ENCODE measurements around the gene TBC1D8. TPM values are rescaled to one million over a fixed set of nuclear protein-coding genes. Genes with fewer than 3 reads are reported as not detected.

Gene TBC1D8
- total RNA-seq, 3 donors from 2014 or later (not counting 1 experiment from before 2014, with no cell fraction given): 2.2 to 8.7 (median 5.1) TPM

DNA sequence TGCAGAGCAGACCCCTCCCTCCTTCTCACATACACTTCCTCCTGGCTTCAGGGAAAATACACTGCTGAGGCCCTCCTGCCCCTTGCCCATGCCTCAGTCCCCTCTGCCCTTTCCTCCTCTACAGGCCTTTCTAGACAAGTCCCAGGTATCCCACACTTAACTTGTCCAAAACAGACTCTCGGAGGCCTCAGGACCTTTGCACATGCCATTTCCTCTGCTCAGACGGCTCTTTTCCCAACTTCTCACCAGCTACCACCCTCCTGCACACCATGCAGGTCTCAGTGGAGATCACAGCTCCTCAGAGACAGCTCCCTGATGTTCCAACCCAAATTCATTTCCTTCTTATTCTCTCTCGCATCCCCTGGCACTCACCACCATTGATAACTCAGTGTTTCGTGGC, 11.7 kb downstream of the TBC1D8 start:
- Mint-ChIP-seq H3K4me1 (no peaks in the 10 kb centered on the region), H3K9me3 (no peaks in the 10 kb centered on the region), H3K27ac (no peak overlapping the region), H3K4me3 (no peak overlapping the region), H3K36me3 (no peaks in the 10 kb centered on the region), H3K27me3 (ENCODE audit: low read depth in 2 of 2) (peaks cover 30 to 47% of the 10 kb centered on the region in 2 donors)
- intact Hi-C loops (cut with micrococcal nuclease): no loop called here
- H3K27ac ChIP-seq (ENCODE audit: low read length): no peak overlapping the region
- 90% methylated on average over 4 of the region's 4 CpGs for WGBS (ENCODE audit: insufficient coverage)
- peaks cover 15% of the 10 kb centered on the region for H3K27me3 ChIP-seq (ENCODE audit: control insufficient read depth, insufficient read depth, low read length)
- ATAC-seq (no peak), DNase-seq (no peak)
- TF ChIP-seq, protein P1, sequence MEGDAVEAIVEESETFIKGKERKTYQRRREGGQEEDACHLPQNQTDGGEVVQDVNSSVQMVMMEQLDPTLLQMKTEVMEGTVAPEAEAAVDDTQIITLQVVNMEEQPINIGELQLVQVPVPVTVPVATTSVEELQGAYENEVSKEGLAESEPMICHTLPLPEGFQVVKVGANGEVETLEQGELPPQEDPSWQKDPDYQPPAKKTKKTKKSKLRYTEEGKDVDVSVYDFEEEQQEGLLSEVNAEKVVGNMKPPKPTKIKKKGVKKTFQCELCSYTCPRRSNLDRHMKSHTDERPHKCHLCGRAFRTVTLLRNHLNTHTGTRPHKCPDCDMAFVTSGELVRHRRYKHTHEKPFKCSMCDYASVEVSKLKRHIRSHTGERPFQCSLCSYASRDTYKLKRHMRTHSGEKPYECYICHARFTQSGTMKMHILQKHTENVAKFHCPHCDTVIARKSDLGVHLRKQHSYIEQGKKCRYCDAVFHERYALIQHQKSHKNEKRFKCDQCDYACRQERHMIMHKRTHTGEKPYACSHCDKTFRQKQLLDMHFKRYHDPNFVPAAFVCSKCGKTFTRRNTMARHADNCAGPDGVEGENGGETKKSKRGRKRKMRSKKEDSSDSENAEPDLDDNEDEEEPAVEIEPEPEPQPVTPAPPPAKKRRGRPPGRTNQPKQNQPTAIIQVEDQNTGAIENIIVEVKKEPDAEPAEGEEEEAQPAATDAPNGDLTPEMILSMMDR (IDR thresholded peaks at IDR 0.05): no peak
- no peaks in the 10 kb centered on the region for H3K36me3 ChIP-seq (ENCODE audit: control insufficient read depth, insufficient read depth, low read length)
- peaks cover under 1% of the 10 kb centered on the region for H3K4me1 ChIP-seq (ENCODE audit: control insufficient read depth, insufficient read depth, low read length)
- H3K4me3 ChIP-seq (ENCODE audit: low read length): no peak overlapping the region
- H3K9me3 ChIP-seq (ENCODE audit: control insufficient read depth, insufficient read depth, low read length): peaks cover 3% of the 10 kb centered on the region

DNA sequence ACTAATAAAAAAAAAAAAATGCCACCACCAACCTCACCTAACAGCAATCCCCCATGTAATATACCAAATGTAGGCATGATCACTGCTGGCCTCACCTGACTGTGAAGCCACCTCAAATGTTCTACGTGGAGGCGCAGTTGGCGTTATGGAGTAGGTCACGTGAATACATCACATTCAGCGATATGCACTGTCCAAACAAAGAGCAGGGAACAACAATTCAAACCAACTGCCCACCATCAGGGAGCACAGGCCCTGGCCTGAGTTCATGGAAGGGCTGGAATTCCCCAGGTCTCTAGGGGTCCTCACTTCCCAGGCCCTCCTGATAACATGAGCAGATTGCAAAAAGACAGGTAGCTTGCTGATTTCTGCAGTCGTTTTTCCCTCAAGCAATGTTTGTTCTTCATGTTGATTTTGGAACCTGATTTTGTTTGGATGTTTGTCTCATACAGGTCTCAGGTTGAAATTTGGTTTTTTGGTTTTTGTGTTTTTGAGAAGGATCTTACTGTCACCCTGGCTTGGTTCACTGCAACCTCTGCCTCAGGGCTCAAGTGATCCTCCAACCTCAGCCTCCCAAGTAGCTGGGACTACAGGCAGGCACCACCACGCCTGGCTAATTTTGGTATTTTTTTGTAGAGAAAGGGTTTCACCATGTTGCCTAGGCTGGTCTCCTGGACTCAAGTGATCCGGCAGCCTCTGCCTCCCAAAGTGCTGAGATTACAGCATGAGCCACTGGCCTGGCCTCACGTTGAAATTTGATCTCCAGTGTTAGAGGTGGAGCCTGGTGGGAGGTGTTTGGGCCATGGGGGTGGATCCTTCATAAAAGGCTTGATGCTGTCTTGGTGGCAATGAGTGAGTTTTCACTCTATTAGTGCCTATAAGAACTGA, 15.5 kb downstream of the TBC1D8 start:
- Histone ChIP-seq H3K4me1 (ENCODE audit: control insufficient read depth, insufficient read depth, low read length) (peaks cover 14% of the 10 kb centered on the region), H3K27me3 (ENCODE audit: control insufficient read depth, insufficient read depth, low read length) (peaks cover 9% of the 10 kb centered on the region), H3K36me3 (ENCODE audit: control insufficient read depth, insufficient read depth, low read length) (no peaks in the 10 kb centered on the region), H3K4me3 (ENCODE audit: low read length) (no peak overlapping the region), H3K9me3 (ENCODE audit: control insufficient read depth, insufficient read depth, low read length) (peaks cover 3% of the 10 kb centered on the region), H3K27ac (ENCODE audit: low read length) (no peak overlapping the region)
- no peaks in the 10 kb centered on the region for H3K36me3 Mint-ChIP-seq
- DNase-seq (no peak), ATAC-seq (no peak)
- H3K27me3 Mint-ChIP-seq (ENCODE audit: low read depth in 2 of 2): peaks cover 17 to 19% of the 10 kb centered on the region in 2 donors
- intact Hi-C loops (cut with micrococcal nuclease): no loop called here
- 92% methylated on average over 9 of the region's 9 CpGs for WGBS (ENCODE audit: insufficient coverage)
- peaks cover 0 to 14% of the 10 kb centered on the region in 2 donors for H3K4me1 Mint-ChIP-seq
- H3K9me3 Mint-ChIP-seq: no peaks in the 10 kb centered on the region
- TF ChIP-seq, protein P1 (IDR thresholded peaks at IDR 0.05): no peak
- no peak overlapping the region for H3K4me3 Mint-ChIP-seq
- no peak overlapping the region for H3K27ac Mint-ChIP-seq

DNA sequence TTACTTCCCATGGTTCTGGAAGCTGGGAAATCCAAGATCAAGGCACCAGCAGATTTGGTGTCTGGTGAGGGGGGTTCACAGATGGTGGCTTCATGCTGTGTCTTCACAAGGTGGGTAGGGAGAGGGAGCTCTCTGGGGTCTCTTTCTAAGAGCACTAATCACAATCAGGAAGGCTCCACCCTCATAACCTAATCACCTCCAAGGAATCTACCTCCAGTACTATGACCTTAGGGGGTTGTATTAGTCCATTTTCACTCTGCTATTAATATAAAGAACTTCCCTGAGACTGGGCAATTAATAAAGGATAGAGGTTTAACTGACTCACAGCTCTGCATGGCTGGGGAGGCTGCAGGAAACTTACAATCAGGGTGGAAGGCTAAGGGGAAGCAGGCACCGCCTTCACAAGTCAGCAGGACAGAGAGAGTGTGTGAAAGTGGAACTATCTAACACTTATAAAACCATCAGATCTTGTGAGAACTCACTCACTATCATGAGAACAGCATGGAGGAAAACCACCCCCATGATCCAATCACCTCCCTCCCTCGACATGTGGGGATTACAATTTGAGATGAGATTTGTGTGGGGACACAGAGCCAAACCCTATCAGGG, 17.6 kb downstream of the TBC1D8 start:
- H3K9me3 Mint-ChIP-seq: no peaks in the 10 kb centered on the region
- no peaks in the 10 kb centered on the region for H3K36me3 Mint-ChIP-seq
- H3K27me3 Mint-ChIP-seq (ENCODE audit: low read depth in 2 of 2): peaks cover 4 to 6% of the 10 kb centered on the region in 2 donors
- intact Hi-C loops (cut with micrococcal nuclease): no loop called here
- H3K9me3 ChIP-seq (ENCODE audit: control insufficient read depth, insufficient read depth, low read length): no peaks in the 10 kb centered on the region
- H3K4me1 ChIP-seq (ENCODE audit: control insufficient read depth, insufficient read depth, low read length): peaks cover 14% of the 10 kb centered on the region
- TF ChIP-seq, protein P1 (IDR thresholded peaks at IDR 0.05): no peak
- H3K4me3 ChIP-seq (ENCODE audit: low read length): no peak overlapping the region
- H3K27me3 ChIP-seq (ENCODE audit: control insufficient read depth, insufficient read depth, low read length): peaks cover under 1% of the 10 kb centered on the region
- peak overlapping the region in 1 of 2 donors; percentile 74 for H3K27ac Mint-ChIP-seq
- WGBS (ENCODE audit: insufficient coverage): 20% methylated on average over 1 of the region's 2 CpGs
- peak; percentile 23 to 33 for DNase-seq
- ATAC-seq: peak; percentile 55 to 91 (median 67)
- H3K4me1 Mint-ChIP-seq: peaks cover 0 to 14% of the 10 kb centered on the region in 2 donors
- no peak overlapping the region for H3K27ac ChIP-seq (ENCODE audit: low read length)
- no peaks in the 10 kb centered on the region for H3K36me3 ChIP-seq (ENCODE audit: control insufficient read depth, insufficient read depth, low read length)
- H3K4me3 Mint-ChIP-seq: no peak overlapping the region
